ENCODE measurements around the gene PRSS16. TPM values are rescaled to one million over a fixed set of nuclear protein-coding genes. Genes with fewer than 3 reads are reported as not detected.

Gene PRSS16
- total and polyA plus RNA-seq, 9 of the 15 experiments (the other 6 are each of a cell fraction or from before 2014, with no cell fraction given), result 4.5 to 21.3 (median 12.1) TPM

DNA sequence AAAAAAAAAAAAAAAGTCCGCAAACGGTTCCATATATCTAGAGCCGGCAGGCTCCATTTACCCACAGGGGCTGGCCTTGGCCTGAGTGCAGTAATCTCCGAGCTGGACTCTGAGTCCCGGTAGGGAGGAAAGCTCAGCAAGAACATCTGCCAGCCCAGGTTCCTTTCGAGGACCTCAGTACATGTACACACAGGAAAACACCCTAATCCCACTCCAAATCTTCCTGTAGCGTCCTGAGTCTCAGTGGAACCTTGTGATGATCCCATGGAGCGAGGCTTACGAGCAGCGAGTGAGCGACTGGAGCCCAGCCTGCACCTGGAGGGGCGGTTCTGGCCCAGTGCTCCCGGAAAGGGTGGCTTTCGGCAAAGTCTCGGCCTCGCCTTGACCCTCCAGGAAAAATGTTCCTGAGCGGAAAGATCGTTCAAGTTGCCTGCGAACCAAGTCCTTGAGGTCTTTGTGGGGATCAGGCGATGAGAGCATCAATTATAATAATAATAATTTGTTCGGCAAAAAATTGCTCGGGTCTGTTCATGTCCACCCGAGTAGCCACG, 32.1 kb downstream of the PRSS16 start (continued):
- TF ChIP-seq ETV5 (CRISPR knock-in tag; IDR thresholded peaks at IDR 0.05; ENCODE audit: low read depth) (peak; percentile 29; the same call in 1 of the 2 replicates), PHF8 (IDR thresholded peaks at IDR 0.05; ENCODE audit: borderline replicate concordance, low read length) (peak; percentile 42; the same call in 1 of the 2 replicates), L3MBTL2 (IDR thresholded peaks at IDR 0.05) (peak; percentile 77), GTF2F1 (IDR thresholded peaks at IDR 0.05; ENCODE audit: low read depth, low read length) (0 out of 2 replicates have a peak, but pooled peaks have one; percentile 3), SMAD2 (IDR thresholded peaks at IDR 0.05; ENCODE audit: low read depth, low read length) (no peak), ADNP (tag; IDR thresholded peaks at IDR 0.05) (no peak), NR2C1 (IDR thresholded peaks at IDR 0.05) (peak; percentile 67; the same call in 1 of the 2 replicates), NR2C1 (tag; IDR thresholded peaks at IDR 0.05) (peak; percentile 86), SNRNP70 (optimal IDR thresholded peaks at IDR 0.05; ENCODE audit: low read depth, low read length) (no peak), TFAM (CRISPR knock-in tag; conservative IDR thresholded peaks at IDR 0.05) (no peak), ZNF263 (CRISPR knock-in tag; IDR thresholded peaks at IDR 0.05; ENCODE audit: borderline replicate concordance) (peak; percentile 44; the same call in 1 of the 2 replicates), CEBPB (tag; IDR thresholded peaks at IDR 0.05) (no peak), MTA1 (IDR thresholded peaks at IDR 0.05; ENCODE audit: borderline replicate concordance) (no peak), XRCC3 (IDR thresholded peaks at IDR 0.05) (no peak), KAT2B (IDR thresholded peaks at IDR 0.05; ENCODE audit: low read depth, low read length) (no peak), ZNF584 (CRISPR knock-in tag; IDR thresholded peaks at IDR 0.05; ENCODE audit: low read depth) (0 out of 2 replicates have a peak, but pooled peaks have one; percentile 21), CTBP1 (IDR thresholded peaks at IDR 0.05; ENCODE audit: borderline replicate concordance) (no peak), MYBL2 (IDR thresholded peaks at IDR 0.05; ENCODE audit: low read depth) (no peak), MYBL2 (CRISPR knock-in tag; IDR thresholded peaks at IDR 0.05; ENCODE audit: borderline replicate concordance) (no peak), PHB (CRISPR knock-in tag; IDR thresholded peaks at IDR 0.05) (no peak), KLF1 (tag; IDR thresholded peaks at IDR 0.05) (no peak), JUN (IDR thresholded peaks at IDR 0.05; ENCODE audit: borderline replicate concordance, low read depth, low read length) (0 out of 2 replicates have a peak, but pooled peaks have one; percentile 11), JUN (CRISPR knock-in tag; IDR thresholded peaks at IDR 0.05; ENCODE audit: borderline replicate concordance) (no peak), ZNF384 (IDR thresholded peaks at IDR 0.05; ENCODE audit: low read depth, low read length) (peak; percentile 76), RBFOX2 (IDR thresholded peaks at IDR 0.05; ENCODE audit: low read depth, low read length) (peak; percentile 55; the same call in 1 of the 2 replicates)
- TF ChIP-seq, protein P1, sequence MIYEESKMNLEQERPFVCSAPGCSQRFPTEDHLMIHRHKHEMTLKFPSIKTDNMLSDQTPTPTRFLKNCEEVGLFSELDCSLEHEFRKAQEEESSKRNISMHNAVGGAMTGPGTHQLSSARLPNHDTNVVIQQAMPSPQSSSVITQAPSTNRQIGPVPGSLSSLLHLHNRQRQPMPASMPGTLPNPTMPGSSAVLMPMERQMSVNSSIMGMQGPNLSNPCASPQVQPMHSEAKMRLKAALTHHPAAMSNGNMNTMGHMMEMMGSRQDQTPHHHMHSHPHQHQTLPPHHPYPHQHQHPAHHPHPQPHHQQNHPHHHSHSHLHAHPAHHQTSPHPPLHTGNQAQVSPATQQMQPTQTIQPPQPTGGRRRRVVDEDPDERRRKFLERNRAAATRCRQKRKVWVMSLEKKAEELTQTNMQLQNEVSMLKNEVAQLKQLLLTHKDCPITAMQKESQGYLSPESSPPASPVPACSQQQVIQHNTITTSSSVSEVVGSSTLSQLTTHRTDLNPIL (CRISPR knock-in tag; IDR thresholded peaks at IDR 0.05), result no peak
- TF ChIP-seq, protein P2, sequence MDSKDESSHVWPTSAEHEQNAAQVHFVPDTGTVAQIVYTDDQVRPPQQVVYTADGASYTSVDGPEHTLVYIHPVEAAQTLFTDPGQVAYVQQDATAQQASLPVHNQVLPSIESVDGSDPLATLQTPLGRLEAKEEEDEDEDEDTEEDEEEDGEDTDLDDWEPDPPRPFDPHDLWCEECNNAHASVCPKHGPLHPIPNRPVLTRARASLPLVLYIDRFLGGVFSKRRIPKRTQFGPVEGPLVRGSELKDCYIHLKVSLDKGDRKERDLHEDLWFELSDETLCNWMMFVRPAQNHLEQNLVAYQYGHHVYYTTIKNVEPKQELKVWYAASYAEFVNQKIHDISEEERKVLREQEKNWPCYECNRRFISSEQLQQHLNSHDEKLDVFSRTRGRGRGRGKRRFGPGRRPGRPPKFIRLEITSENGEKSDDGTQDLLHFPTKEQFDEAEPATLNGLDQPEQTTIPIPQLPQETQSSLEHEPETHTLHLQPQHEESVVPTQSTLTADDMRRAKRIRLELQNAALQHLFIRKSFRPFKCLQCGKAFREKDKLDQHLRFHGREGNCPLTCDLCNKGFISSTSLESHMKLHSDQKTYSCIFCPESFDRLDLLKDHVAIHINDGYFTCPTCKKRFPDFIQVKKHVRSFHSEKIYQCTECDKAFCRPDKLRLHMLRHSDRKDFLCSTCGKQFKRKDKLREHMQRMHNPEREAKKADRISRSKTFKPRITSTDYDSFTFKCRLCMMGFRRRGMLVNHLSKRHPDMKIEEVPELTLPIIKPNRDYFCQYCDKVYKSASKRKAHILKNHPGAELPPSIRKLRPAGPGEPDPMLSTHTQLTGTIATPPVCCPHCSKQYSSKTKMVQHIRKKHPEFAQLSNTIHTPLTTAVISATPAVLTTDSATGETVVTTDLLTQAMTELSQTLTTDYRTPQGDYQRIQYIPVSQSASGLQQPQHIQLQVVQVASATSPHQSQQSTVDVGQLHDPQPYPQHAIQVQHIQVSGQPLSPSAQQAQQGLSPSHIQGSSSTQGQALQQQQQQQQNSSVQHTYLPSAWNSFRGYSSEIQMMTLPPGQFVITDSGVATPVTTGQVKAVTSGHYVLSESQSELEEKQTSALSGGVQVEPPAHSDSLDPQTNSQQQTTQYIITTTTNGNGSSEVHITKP (IDR thresholded peaks at IDR 0.05; ENCODE audit: partially characterized antibody), result peak; percentile 36

Measured in K562 (cell line).